CD1c-positive myeloid dendritic cell (primary cell): Measurements from ENCODE around the gene SLC25A21.
"Not testable (repeated sequence)": the region's sequence is repeated elsewhere in the genome, so short reads cannot be mapped to it uniquely, and the experiment has no call there.

Source experiments
- DNase-seq: peaks from one replicate; pipeline ENCODE4 v3.0.0-alpha.2; 2016; ENCODE audit errors: extremely low spot score

Gene SLC25A21

GRCh38 chr14:36986407-36986806 is 186.0 kb downstream of the SLC25A21 start:
- no peak for DNase-seq

GRCh38 chr14:36981832-36982529 is 190.4 kb downstream of the SLC25A21 start:
- DNase-seq, result no peak

- DNase-seq, result not testable (repeated sequence)
Measured at GRCh38 chr14:36980413-36980812, 192.0 kb downstream of the SLC25A21 start.

GRCh38 chr14:36979863-36980262 is 192.5 kb downstream of the SLC25A21 start:
- DNase-seq, result no peak

- no peak for DNase-seq
Measured at GRCh38 chr14:36976571-36977023, 195.8 kb downstream of the SLC25A21 start.

- DNase-seq, result no peak
Measured at GRCh38 chr14:36975834-36976233, 196.6 kb downstream of the SLC25A21 start.

- DNase-seq, result no peak
Measured at GRCh38 chr14:36974985-36975384, 197.4 kb downstream of the SLC25A21 start.

- no peak for DNase-seq
Measured at GRCh38 chr14:36973806-36974442, 198.5 kb downstream of the SLC25A21 start.

GRCh38 chr14:36971263-36971855 is 201.0 kb downstream of the SLC25A21 start:
- no peak for DNase-seq

- no peak for DNase-seq
Measured at GRCh38 chr14:36967892-36968555, 204.4 kb downstream of the SLC25A21 start.

GRCh38 chr14:36955967-36956366 is 216.4 kb downstream of the SLC25A21 start:
- no peak for DNase-seq

GRCh38 chr14:36955376-36955775 is 217.0 kb downstream of the SLC25A21 start:
- no peak for DNase-seq

GRCh38 chr14:36952689-36953088 is 219.7 kb downstream of the SLC25A21 start:
- no peak for DNase-seq

- no peak for DNase-seq
Measured at GRCh38 chr14:36951380-36951911, 221.0 kb downstream of the SLC25A21 start.

- no peak for DNase-seq
Measured at GRCh38 chr14:36950812-36951211, 221.6 kb downstream of the SLC25A21 start.

- peak; percentile 4 for DNase-seq
Measured at GRCh38 chr14:36949371-36949770, 223.0 kb downstream of the SLC25A21 start.

GRCh38 chr14:36948157-36948859 is 224.1 kb downstream of the SLC25A21 start:
- no peak for DNase-seq

GRCh38 chr14:36947362-36947761 is 225.0 kb downstream of the SLC25A21 start:
- no peak for DNase-seq

GRCh38 chr14:36946872-36947271 is 225.5 kb downstream of the SLC25A21 start:
- DNase-seq, result no peak

- DNase-seq, result no peak
Measured at GRCh38 chr14:36944307-36945010, 227.9 kb downstream of the SLC25A21 start.
